G401 (cell line): ENCODE data around the gene RNF180. TPM values are rescaled to one million over a fixed set of nuclear protein-coding genes. Genes with fewer than 3 reads are reported as not detected.
"Not testable (repeated sequence)": the region's sequence is repeated elsewhere in the genome, so short reads cannot be mapped to it uniquely, and the experiment has no call there.

Experiments
- DNase-seq: peaks from one replicate; pipeline ENCODE4 v3.0.0-alpha.2; 2015; ENCODE audit warnings: low spot score
- in situ Hi-C: cut with HindIII; loops from 2 replicates; pipeline ENCODE4 v1.10.0; 2016; ENCODE audit warnings: low sequenced_read_pairs, mixed read lengths
- total RNA-seq: library from RNA; depleted of rRNA; stranded (reverse); fragments of >200 nt; shearing (Covaris generic); gene quantifications from 2 replicates; pipeline ENCODE4 v1.2.3, GENCODE V29; 2014

RNF180 gene
- total RNA-seq, 1 experiment from 2014 or later, result not detected

DNA sequence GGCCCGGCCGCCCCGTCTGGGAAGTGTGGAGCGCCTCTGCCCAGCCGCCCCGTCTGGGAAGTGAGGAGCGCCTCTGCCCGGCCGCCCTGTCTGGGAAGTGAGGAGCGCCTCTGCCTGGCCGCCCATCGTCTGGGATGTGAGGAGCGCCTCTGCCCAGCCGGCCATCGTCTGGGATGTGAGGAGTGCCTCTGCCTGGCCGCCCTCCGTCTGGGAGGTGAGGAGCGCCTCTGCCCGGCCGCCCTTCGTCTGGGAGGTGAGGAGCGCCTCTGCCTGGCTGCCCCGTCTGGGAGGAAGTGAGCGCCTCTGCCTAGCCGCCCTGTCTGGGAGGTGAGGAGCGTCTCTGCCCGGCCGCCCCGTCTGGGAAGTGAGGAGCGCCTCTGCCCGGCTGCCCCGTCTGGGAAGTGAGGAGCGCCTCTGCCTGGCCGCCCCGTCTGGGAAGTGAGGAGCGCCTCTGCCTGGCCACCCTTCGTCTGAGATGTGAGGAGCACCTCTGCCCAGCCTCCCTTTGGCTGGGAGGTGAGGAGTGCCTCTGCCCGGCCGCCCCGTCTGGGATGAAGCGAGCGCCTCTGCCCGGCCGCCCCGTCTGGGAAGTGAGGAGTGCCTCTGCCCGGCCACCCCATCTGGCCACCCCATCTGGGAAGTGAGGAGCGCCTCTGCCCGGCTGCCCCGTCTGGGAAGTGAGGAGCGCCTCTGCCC, 59.8 kb downstream of the RNF180 start:
- DNase-seq, in situ Hi-C loops: not testable (repeated sequence)

DNA sequence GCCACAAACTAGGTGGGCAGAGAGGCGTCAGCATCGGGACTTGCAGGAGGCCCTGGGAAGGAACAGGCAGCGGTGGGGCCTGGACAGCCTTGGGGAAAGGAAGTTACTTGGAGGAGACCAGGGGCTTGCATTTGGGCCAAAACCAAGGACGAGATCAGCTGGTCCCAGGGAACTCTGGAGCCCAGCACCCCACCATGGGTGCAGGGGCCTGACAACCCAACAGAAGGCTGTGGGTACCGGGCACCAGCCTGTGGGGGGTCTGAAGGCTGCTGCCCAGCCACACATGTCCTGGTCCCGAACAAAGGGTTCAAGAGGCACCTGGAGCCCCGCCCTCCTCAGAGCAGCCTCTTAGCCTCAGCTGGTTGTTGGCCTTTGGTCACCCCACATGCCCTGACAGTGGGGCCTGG, 61.5 kb downstream of the RNF180 start:
- in situ Hi-C loops, DNase-seq: not testable (repeated sequence)

DNA sequence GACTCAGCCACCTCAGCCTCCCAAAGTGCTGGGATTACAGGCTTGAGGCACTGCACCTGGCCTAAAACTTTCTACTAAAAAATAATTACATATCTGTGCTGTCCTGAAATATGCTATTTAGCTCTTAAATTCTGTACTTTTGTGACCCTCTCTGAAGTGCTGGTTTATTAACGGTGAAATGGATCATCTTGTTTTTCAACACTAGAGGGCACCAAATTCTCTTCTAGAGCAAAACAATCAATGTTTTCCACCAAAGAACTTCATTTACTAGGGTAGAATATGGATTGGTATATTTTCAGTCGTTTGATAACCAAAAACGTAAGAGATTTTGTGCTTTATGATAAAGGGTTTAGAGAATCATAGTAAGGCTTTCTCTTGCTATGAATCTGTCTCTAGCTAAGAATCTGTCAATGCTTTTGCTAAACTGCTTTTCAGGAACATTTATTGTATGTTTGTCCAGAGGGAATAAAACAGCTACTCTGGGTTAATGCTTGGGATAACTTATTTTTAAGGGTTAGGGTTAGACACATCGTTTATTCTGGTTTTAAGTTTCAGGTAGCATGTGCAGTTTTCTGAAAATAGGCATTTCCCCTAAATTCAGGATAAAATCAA, 63.6 kb downstream of the RNF180 start:
- in situ Hi-C loops, result no loop called here

DNA sequence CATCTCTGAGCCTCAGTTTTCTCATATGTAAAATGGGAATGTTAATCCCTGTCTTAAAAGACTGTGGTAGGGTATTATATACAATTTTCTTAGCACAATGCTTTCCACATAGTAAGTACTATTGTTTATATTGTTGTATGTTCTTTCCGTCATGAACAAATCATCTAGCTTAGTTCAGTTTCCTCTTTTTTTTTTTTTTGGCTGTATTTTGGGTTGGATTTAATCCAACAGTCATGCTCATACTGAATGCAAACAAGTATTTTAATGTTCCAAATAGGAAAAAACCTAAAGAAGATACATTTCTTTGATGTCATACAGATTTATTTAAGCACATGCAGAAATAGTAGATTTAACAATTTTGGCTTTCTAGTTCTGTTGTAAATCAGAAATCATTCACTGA, 95.1 kb downstream of the RNF180 start:
- in situ Hi-C loops, result no loop called here
- DNase-seq, result no peak

More for the DNA sequence above, 63.6 kb downstream of the RNF180 start:
- peak; percentile 54 for DNase-seq

DNA sequence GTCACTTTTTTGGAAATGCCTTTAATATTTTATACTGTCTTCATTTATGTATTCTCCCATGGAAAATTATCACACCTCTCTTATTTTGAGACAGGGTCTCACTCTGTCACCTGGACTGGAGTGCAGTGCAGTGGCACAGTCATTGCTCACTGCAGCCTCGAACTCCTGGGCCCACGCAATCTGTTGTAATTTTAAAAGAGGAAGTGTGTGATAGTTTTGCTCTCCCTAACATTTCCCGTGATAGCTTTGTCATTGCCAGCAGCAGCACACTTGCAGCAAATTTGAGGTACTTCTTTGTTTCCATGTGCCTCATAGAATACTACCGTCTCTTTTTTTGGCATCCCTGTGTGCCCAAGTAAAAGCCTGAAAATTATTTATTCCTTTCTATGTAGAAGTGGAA, 103.5 kb downstream of the RNF180 start:
- no peak for DNase-seq
- in situ Hi-C loops, result no loop called here

DNA sequence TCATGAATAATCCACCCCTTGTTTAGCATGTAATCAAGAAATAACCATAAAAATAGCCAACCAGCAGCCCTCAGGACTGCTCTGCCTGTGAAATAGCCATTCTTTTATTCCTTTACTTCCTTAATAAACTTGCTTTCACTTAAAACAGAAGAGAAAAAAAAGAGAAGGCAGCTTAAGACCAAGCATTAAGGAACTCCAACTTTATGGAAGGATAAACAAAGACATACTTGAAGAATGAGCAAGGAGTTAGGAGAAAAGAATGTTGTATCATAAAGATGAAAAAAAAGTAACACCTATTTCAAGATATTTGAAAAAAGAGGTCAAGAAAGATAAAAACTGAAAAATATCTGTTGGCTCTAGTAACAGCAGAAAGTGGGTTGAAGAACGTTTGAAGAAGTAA, 107.6 kb downstream of the RNF180 start:
- no peak for DNase-seq
- in situ Hi-C loops, result no loop called here

DNA sequence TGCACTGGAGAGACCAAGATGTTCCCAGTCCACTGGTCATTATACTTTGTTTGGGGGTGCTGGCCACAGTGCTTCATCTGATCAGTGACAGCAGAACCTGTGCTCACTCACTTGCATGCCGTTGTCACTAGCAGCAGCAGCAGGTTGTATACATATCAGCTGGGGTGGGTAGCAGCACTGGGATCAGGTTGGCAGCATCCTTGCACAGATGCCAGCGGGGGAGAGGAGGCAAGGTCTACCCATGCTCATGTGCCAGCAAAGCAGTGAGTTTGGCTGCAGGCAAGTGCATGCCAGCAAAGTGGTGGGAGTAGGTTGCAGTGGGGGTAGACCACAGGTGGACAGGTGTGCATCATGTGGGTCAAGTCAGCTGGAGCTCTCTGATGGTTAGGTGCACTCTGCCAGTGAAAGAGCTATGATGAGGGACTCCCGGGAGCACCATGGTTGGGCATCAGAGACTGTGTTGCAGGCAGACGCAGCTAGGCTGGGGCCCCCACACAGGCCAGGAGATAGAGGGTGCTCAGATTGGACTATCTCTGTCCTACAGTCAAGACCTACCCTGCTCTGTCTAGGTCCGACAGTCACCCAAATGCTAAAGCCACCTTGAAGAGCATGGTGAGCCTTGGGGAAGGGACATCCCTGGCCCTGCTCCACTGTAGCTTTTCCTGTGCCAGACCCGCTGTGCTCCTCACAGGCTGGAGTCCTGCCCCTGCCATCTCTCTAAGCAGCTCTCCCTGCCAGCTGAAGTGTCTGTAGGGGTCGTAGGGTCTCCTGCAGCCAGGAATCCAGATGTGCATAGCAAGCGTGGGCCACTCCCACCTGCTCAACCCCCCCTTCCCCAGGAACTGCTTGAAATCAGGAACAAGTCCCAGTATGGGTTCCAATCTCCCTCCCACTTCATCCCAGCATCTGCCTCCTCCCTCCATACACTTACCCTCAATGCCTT, 119.8 kb downstream of the RNF180 start:
- no peak for DNase-seq
- in situ Hi-C loops, result no loop called here

DNA sequence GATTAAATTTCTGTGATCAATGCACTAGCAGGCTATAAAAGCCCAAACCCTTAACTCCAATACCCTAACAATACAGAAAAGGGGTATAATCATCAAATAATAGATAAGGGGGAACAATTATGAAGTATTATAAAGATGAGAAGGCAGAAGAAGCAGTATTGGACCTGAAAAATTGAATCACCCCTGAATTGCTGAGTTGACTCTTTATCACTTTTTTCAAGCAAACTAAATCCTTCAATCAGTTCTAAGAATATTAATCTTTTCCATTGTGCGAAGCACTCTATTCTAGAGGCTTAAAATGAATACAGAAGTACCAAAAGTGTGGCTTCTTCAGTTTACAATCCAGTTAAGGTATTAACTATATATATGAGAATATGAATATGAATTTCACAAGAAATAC, 120.7 kb downstream of the RNF180 start:
- in situ Hi-C loops, result no loop called here
- no peak for DNase-seq

DNA sequence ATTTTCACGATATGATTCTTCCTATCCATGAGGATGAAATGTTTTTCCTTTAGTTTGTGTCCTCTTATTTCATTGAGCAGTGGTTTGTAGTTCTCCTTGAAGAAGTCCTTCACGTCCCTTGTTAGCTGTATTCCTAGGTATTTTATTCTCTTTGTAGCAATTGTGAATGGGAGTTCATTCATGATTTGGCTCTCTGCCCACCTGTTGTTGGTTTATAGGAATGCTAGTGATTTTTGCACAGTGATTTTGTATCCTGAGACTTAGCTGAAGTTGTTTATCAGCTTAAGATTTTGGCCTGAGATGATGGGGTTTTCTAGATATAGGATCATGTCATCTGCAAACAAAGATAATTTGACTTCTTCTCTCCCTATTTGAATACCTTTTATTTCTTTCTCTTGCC, 122.9 kb downstream of the RNF180 start:
- DNase-seq, in situ Hi-C loops: not testable (repeated sequence)

DNA sequence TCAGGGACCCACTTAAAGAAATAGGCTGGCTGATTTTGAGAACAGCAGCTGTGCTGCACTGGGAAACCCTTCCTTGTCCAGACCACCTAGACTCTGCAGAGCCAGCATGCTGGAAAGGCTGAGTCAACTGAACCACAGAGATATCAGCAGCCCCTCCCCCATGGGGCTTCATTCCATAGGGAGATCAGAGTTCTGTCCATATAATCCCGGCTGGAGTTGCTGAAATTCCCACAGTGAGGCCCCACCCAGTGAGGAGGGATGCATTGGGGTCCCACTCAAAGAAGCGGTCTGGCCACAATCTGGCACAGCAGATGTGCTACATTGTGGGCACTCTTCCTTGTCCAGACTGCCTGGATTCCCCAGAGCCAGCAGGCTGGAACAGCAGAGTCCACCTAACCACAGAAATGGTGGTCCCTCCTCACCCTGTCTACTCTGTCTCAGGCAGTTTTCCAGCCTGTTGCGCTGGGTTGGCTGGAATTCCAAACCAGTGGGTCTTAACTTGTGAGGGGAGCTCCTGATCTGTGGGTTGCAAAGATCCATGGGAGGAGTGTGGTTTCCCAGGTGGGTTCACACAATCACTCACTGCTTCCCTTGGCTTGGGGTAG, 127.1 kb downstream of the RNF180 start:
- in situ Hi-C loops, result no loop called here

DNA sequence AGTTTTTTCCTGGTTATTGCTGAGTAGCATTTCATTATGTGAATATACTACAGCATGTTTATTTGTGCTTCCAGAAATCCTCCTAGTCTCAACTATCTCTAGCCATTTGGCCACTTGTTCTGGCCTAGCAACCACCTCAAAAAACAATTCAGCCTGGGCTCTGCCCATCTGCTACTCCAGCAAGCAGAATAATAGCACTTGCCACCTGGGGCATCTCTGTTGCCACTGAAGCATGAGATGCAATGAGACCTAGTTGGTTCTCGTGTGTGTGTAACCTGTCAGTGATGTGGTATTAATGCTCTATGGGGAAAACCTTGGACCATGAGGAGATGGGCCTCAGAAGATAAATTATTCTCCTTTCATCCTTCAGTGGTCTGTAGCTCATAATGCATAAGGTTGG, 129.5 kb downstream of the RNF180 start:
- DNase-seq, result peak; percentile 80
- in situ Hi-C loops, result no loop called here

More for the DNA sequence above, 127.1 kb downstream of the RNF180 start:
- DNase-seq, result no peak

DNA sequence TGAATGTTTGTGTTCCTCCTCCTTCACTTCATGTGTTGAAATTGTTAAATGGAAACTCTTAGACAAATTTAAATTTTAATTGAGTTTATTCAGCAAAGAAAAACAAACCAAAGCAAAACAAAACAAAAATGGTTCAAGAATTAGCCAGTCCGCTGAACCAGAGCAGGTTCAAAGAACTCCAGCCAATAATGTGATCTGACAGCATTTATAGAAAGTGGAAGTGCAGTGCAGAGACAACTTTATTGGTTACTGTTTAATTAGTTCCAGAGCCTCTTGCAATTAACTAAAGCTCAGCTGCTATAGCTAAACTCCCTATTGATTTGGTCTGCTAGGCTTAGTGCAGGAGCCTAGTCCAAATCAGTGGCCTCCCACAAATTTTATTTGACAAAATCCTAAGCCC, 132.9 kb downstream of the RNF180 start:
- DNase-seq, result no peak
- in situ Hi-C loops, result no loop called here

DNA sequence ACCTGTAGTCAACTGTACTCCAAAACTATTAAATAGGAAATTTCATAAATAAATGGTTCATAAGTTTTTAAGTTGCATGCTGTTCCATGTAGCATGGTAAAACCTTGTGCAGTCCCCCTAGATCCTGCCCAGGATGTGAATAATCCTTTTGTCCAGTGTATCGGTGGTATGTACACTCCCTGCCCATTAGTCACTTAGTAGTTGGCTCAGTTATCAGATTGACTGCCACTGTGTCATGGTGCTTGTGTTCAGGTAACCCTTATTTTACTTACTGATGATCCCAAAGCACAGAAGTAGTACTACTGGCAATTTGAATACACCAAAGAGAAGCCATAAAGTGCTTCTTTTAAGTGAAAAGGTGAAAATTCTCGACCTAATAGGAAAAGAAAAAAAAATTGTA, 134.2 kb downstream of the RNF180 start:
- in situ Hi-C loops, result no loop called here

DNA sequence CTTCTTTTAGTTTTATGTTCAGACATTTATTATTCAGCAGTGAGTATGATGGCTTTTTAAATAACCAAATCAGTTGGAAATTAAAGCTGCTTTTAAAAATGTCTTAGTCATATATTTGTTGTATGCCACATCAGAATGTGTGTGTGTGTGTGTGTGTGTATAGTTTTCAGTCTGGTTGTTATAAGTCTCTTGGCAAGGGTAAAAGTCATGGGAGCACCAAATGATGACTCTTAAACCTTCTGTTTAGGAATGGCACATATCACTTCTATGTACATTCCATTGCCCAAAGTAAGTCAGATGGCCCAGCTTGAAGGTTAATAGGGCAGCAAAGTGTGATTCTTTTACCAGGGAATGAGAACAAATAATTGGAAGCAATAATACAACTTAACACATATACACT, 135.9 kb downstream of the RNF180 start:
- no peak for DNase-seq
- in situ Hi-C loops, result no loop called here

More for the DNA sequence above, 134.2 kb downstream of the RNF180 start:
- DNase-seq, result no peak

DNA sequence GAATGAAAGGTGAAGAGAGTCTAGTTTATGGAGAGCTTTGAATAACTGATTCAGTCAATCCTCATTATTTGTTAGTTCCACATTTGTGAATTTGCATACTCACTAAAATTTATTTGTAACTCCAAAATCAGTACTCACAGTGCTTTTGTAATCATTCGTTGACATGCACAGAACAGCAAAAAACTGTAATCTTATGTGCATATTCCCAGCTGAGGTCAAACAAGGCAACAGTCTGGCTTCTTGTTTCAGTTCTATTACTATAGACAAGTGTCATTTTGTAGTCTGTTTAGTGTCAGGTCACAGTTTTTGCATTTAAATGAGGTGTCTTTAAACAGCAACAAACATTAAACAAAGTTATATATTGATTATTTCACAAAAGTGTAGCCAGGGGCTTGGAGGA, 142.5 kb downstream of the RNF180 start:
- DNase-seq, result no peak

DNA sequence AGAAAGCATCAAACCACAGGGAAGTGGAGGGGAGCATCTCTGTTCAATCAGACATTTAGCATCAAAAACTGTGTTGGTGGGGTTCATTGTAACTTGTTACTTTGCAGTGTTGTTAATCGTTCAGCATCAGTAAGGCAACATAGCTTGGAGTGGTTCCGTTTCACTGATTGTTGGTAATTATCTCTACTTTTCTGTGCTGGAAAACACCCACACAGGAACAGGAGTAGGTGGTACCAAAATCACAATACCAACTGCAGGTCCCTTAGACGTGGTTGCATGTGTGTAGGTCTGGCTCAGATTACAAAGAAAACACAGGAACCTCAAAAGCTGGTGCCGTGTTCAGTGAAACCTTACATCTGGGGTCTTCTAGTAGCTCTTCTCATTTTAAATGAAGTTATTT, 146.8 kb downstream of the RNF180 start:
- DNase-seq, result no peak
- in situ Hi-C loops, result no loop called here

More for the DNA sequence above, 142.5 kb downstream of the RNF180 start:
- in situ Hi-C loops, result no loop called here

DNA sequence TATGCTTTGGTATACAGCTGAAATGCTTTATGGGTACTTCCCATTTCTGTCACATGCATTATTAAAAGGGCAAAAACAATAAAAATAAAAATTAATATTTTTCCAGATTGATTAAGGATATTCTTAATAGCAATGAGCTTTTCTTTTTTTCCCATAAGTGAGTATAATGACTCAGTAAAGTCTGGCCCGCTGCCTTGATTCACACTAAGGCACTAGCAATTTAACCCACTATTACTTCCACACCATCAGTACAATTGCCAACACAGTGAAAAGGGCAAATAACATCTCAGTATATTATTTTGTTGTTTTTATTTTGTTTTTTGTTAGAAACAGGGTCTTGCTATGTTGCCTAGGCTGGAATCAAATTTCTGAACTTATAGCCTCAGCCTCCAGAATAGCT, 150.1 kb downstream of the RNF180 start:
- DNase-seq, result no peak
- in situ Hi-C loops, result no loop called here

DNA sequence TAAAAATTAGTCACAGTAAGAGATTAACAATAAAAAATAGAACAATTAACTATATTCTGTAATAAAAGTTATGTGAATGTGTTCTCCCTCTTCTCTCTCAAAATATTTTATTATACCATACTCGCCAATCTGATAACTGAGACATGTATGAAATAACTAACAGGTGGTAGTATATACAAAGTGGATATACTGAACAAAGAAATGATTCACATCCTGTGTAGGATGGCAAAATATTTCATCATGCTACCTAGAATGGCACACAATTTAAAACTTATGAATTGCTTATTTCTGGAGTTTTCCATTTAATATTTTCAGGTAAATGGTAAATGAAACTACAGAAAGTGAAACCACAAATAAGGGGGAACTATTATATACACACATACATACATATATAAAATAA, 152.5 kb downstream of the RNF180 start:
- DNase-seq, result no peak
- in situ Hi-C loops, result no loop called here

DNA sequence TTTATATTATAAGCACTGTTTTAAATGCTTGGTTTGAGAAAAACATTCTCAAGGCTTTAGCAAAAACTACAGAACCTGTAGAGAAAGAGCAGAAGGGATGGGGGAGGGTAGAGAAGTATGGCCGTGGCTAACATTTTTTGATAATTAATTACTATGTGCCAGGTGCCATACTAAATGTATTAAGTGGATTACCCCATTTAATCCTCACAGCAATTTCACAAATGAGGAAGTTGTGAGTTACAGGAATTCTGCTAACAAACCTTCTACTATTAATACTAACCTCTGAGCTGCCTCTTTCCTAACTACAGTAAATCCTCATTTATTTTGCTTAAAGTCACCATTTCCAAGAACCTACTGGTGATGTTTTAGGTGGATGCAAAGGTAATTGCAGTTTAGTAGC, 157.9 kb downstream of the RNF180 start:
- no peak for DNase-seq
- in situ Hi-C loops, result no loop called here
